Lung (tissue), 12 donors: ENCODE data around the gene RNASE9. TPM values are rescaled to one million over a fixed set of nuclear protein-coding genes. Genes with fewer than 3 reads are reported as not detected.

ENCODE experiments used
- ATAC-seq: fragments of 200-7000 bp; cut with Tn5 transposase; one replicate; pipeline ENCODE4 v1.9.1; 2020; ENCODE audit warnings: moderate number of reproducible peaks; ENCODE audit not compliant: insufficient read depth, low FRiP score
- DNase-seq, 3 donors: peaks; one replicate each; pipeline ENCODE4 v3.0.0-alpha.2; 2013 to 2017
- H3K27ac ChIP-seq, 2 donors: one replicate each; pipeline ENCODE4 v1.5.1; 2013; ENCODE audit warnings: mild to moderate bottlenecking in 2 of 2, moderate library complexity in 2 of 2, control low read depth in 1 of 2, inconsistent platforms in 1 of 2, low read depth in 1 of 2, low read length in 1 of 2
- H3K27me3 ChIP-seq, 3 donors: one replicate each; pipeline ENCODE4 v1.5.1; 2013; ENCODE audit warnings: low read length in 2 of 3; ENCODE audit not compliant: control insufficient read depth in 3 of 3, insufficient read depth in 3 of 3
- H3K36me3 ChIP-seq, 4 donors: one replicate each; pipeline ENCODE4 v1.5.1; 2013; ENCODE audit warnings: low read length in 4 of 4, mild to moderate bottlenecking in 1 of 4, moderate library complexity in 1 of 4; ENCODE audit not compliant: control insufficient read depth in 4 of 4, insufficient read depth in 4 of 4
- H3K4me1 ChIP-seq, 5 donors: one replicate each; pipeline ENCODE4 v1.5.1; 2013; ENCODE audit warnings: low read length in 5 of 5, mild to moderate bottlenecking in 2 of 5, moderate library complexity in 1 of 5; ENCODE audit not compliant: control insufficient read depth in 5 of 5, insufficient read depth in 5 of 5
- H3K4me3 ChIP-seq: one replicate; pipeline ENCODE4 v1.5.1; 2013; ENCODE audit warnings: mild to moderate bottlenecking, control low read depth, moderate library complexity
- H3K9ac ChIP-seq, 2 donors: one replicate each; pipeline ENCODE4 v1.5.1; 2013; ENCODE audit warnings: low read length in 2 of 2, control low read depth in 1 of 2; ENCODE audit not compliant: insufficient read depth in 1 of 2
- H3K9me3 ChIP-seq, 4 donors: one replicate each; pipeline ENCODE4 v1.5.1; 2013; ENCODE audit warnings: low read length in 3 of 4, mild to moderate bottlenecking in 1 of 4, moderate library complexity in 1 of 4; ENCODE audit not compliant: control insufficient read depth in 4 of 4, insufficient read depth in 3 of 4
- CTCF ChIP-seq: IDR thresholded peaks from 2 replicates; pipeline ENCODE4 v1.5.1; 2012; ENCODE audit warnings: mild to moderate bottlenecking; ENCODE audit errors: control extremely low read depth, extremely low read depth
- WGBS, 2 donors: extraction: QIAGEN DNeasy Blood & Tissue Kit; methylation state at CpG; one replicate each; pipeline ENCODE4 v1.1.7; 2013; 5-methylcytosine and 5-hydroxymethylcytosine counted together
- polyA plus RNA-seq, 2 donors: library from polyadenylated mRNA; stranded (reverse); fragments of 200-250 nt; gene quantifications; one replicate each; pipeline ENCODE4 v1.2.1, GENCODE V29; 2013
- total RNA-seq, 2 donors: library from RNA; depleted of rRNA in 1 of 2; stranded (reverse); fragments of >200 nt in 1 of 2; gene quantifications; one replicate each; pipeline ENCODE4 v1.2.1, GENCODE V29; 2014 to 2021
- donor health status: control.
- donor health status: control.
- donor health status: Bipolar disorder and iron deficiency.
- donor health status: healthy.
- donor health status: DM: yes; HTN: yes; CAD: no.

The RNASE9 gene
- total and polyA plus RNA-seq, 4 donors, result not detected

GRCh38 chr14:20606190-20606901 lies 45.5 kb upstream of the RNASE9 start:
- Histone ChIP-seq H3K4me1 (peaks cover 0 to 9% (median 2%) of the 10 kb centered on the region in 5 donors), H3K9ac (no peak overlapping the region), H3K27me3 (no peaks in the 10 kb centered on the region), H3K9me3 (no peaks in the 10 kb centered on the region), H3K36me3 (no peaks in the 10 kb centered on the region), H3K27ac (no peak overlapping the region), H3K4me3 (no peak overlapping the region)
- TF ChIP-seq CTCF, result peak; percentile 23
- 42 to 44% methylated on average over 8 of the region's 8 CpGs for WGBS, 2 donors
- ATAC-seq, result no peak
- DNase-seq, result no peak

GRCh38 chr14:20603813-20604690 lies 43.2 kb upstream of the RNASE9 start:
- no peak overlapping the region for H3K27ac ChIP-seq
- H3K9me3 ChIP-seq, result no peaks in the 10 kb centered on the region
- H3K4me3 ChIP-seq, result no peak overlapping the region
- no peak for DNase-seq
- no peak for ATAC-seq
- 60 to 85% methylated on average over 13 of the region's 13 CpGs for WGBS, 2 donors
- H3K9ac ChIP-seq, result no peak overlapping the region
- H3K4me1 ChIP-seq, result no peaks in the 10 kb centered on the region
- no peaks in the 10 kb centered on the region for H3K27me3 ChIP-seq
- no peak for TF ChIP-seq CTCF
- H3K36me3 ChIP-seq, result no peaks in the 10 kb centered on the region

GRCh38 chr14:20602583-20602982 lies 41.7 kb upstream of the RNASE9 start:
- H3K4me3 ChIP-seq, result no peak overlapping the region
- no peaks in the 10 kb centered on the region for H3K4me1 ChIP-seq
- H3K27me3 ChIP-seq, result no peaks in the 10 kb centered on the region
- H3K36me3 ChIP-seq, result no peaks in the 10 kb centered on the region
- H3K9me3 ChIP-seq, result no peaks in the 10 kb centered on the region
- no peak for DNase-seq
- no peak for ATAC-seq
- WGBS, 2 donors, result 88% methylated on average over 9 of the region's 9 CpGs
- H3K27ac ChIP-seq, result no peak overlapping the region
- TF ChIP-seq CTCF, result no peak
- H3K9ac ChIP-seq, result no peak overlapping the region
